ENCODE measurements around the gene VNN1.

DNA sequence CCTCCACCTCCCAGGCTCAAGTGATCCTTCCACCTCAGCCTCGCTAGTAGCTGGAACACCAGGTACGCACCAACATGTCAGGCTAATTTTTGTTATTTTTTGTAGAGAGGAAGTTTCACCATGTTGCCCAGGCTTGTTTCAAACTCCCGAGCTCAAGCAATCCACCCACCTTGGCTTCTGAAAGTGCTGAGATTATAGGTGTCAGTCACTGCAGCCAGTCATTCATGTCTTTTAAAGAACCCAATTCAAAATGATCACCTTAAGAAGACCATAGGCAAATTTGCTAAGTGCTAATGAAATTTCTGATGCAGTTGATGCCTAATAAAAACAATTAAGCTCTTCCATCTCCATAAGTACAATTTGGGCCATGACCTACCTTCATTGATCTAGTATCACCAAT is 46.4 kb upstream of the VNN1 start:
- TF ChIP-seq, protein P1, sequence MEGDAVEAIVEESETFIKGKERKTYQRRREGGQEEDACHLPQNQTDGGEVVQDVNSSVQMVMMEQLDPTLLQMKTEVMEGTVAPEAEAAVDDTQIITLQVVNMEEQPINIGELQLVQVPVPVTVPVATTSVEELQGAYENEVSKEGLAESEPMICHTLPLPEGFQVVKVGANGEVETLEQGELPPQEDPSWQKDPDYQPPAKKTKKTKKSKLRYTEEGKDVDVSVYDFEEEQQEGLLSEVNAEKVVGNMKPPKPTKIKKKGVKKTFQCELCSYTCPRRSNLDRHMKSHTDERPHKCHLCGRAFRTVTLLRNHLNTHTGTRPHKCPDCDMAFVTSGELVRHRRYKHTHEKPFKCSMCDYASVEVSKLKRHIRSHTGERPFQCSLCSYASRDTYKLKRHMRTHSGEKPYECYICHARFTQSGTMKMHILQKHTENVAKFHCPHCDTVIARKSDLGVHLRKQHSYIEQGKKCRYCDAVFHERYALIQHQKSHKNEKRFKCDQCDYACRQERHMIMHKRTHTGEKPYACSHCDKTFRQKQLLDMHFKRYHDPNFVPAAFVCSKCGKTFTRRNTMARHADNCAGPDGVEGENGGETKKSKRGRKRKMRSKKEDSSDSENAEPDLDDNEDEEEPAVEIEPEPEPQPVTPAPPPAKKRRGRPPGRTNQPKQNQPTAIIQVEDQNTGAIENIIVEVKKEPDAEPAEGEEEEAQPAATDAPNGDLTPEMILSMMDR (IDR thresholded peaks at IDR 0.05; ENCODE audit: insufficient read depth, low read length, poor library complexity, severe bottlenecking), result no peak
- no peak for TF ChIP-seq EZH2phosphoT487 (conservative IDR thresholded peaks at IDR 0.05; ENCODE audit: low read length)

Data from SU-DHL-6 (cell line).